Ramos (cell line): ENCODE measurements around the gene EIF6.

Source experiments
- in situ Hi-C: fragments of 300-500 bp; cut with MboI; formaldehyde crosslinking; loops from one replicate; pipeline ENCODE4 v1.14.3; 2022; ENCODE audit warnings: low sequenced_read_pairs; ENCODE audit not compliant: unreplicated experiment

EIF6 gene

GRCh38 chr20:35237486-35237885 lies 47.1 kb downstream of the EIF6 start:
- in situ Hi-C loops: no loop called here

- in situ Hi-C loops: no loop called here
Observed at GRCh38 chr20:35235881-35236280, 48.7 kb downstream of the EIF6 start.

GRCh38 chr20:35232575-35232974 lies 52.0 kb downstream of the EIF6 start:
- in situ Hi-C loops: no loop called here
